Measurements from ENCODE around the gene CENPF.

CENPF gene

GRCh38 chr1:214632091-214632490 is 29.1 kb downstream of the CENPF start:
- Mint-ChIP-seq H3K4me1 (peaks cover 13% of the 10 kb centered on the region), H3K36me3 (peaks cover 41% of the 10 kb centered on the region), H3K4me3 (no peak overlapping the region), H3K27ac (peak overlapping the region; percentile 63), H3K9me3 (no peaks in the 10 kb centered on the region)
- no peak for DNase-seq (ENCODE audit: low spot score in 2 of 2)
- ATAC-seq, result no peak

- no peak for ATAC-seq
- Mint-ChIP-seq H3K4me3 (no peak overlapping the region), H3K27ac (no peak overlapping the region), H3K9me3 (no peaks in the 10 kb centered on the region), H3K36me3 (peaks cover 54% of the 10 kb centered on the region), H3K4me1 (peaks cover 13% of the 10 kb centered on the region)
- DNase-seq (ENCODE audit: low spot score in 2 of 2), result no peak
Measured at GRCh38 chr1:214633686-214634085, 30.7 kb downstream of the CENPF start.

- Mint-ChIP-seq H3K27ac (no peak overlapping the region), H3K36me3 (peaks cover 50% of the 10 kb centered on the region), H3K4me1 (peaks cover 13% of the 10 kb centered on the region), H3K4me3 (no peak overlapping the region), H3K9me3 (no peaks in the 10 kb centered on the region)
- ATAC-seq, result peak; percentile 62
- no peak for DNase-seq (ENCODE audit: low spot score in 2 of 2)
Measured at GRCh38 chr1:214634267-214634666, 31.3 kb downstream of the CENPF start.

- peaks cover 44% of the 10 kb centered on the region for H3K36me3 Mint-ChIP-seq
- peaks cover 13% of the 10 kb centered on the region for H3K4me1 Mint-ChIP-seq
- H3K9me3 Mint-ChIP-seq, result no peaks in the 10 kb centered on the region
- ATAC-seq (no peak), DNase-seq (ENCODE audit: low spot score in 2 of 2) (no peak)
- no peak overlapping the region for H3K4me3 Mint-ChIP-seq
- H3K27ac Mint-ChIP-seq, result no peak overlapping the region
Measured at GRCh38 chr1:214635086-214635485, 32.1 kb downstream of the CENPF start.

GRCh38 chr1:214635506-214635905 is 32.5 kb downstream of the CENPF start:
- Mint-ChIP-seq H3K4me3 (no peak overlapping the region), H3K27ac (no peak overlapping the region), H3K9me3 (no peaks in the 10 kb centered on the region), H3K36me3 (peaks cover 39% of the 10 kb centered on the region), H3K4me1 (peaks cover 13% of the 10 kb centered on the region)
- ATAC-seq (no peak), DNase-seq (ENCODE audit: low spot score in 2 of 2) (no peak)

- DNase-seq (ENCODE audit: low spot score in 2 of 2) (no peak), ATAC-seq (no peak)
- H3K4me3 Mint-ChIP-seq, result no peak overlapping the region
- H3K27ac Mint-ChIP-seq, result no peak overlapping the region
- H3K4me1 Mint-ChIP-seq, result peaks cover 13% of the 10 kb centered on the region
- H3K9me3 Mint-ChIP-seq, result no peaks in the 10 kb centered on the region
- peaks cover 38% of the 10 kb centered on the region for H3K36me3 Mint-ChIP-seq
Measured at GRCh38 chr1:214636436-214636835, 33.4 kb downstream of the CENPF start.

GRCh38 chr1:214637125-214637524 is 34.1 kb downstream of the CENPF start:
- no peak overlapping the region for H3K4me3 Mint-ChIP-seq
- ATAC-seq (no peak), DNase-seq (ENCODE audit: low spot score in 2 of 2) (no peak)
- H3K4me1 Mint-ChIP-seq, result peaks cover 9% of the 10 kb centered on the region
- peaks cover 36% of the 10 kb centered on the region for H3K36me3 Mint-ChIP-seq
- no peak overlapping the region for H3K27ac Mint-ChIP-seq
- no peaks in the 10 kb centered on the region for H3K9me3 Mint-ChIP-seq

- no peak overlapping the region for H3K4me3 Mint-ChIP-seq
- H3K4me1 Mint-ChIP-seq, result peaks cover 5% of the 10 kb centered on the region
- ATAC-seq (no peak), DNase-seq (ENCODE audit: low spot score in 2 of 2) (no peak)
- H3K9me3 Mint-ChIP-seq, result no peaks in the 10 kb centered on the region
- no peak overlapping the region for H3K27ac Mint-ChIP-seq
- peaks cover 28% of the 10 kb centered on the region for H3K36me3 Mint-ChIP-seq
Measured at GRCh38 chr1:214637722-214638458, 34.9 kb downstream of the CENPF start.

GRCh38 chr1:214638459-214638807 is 35.4 kb downstream of the CENPF start:
- no peak overlapping the region for H3K27ac Mint-ChIP-seq
- ATAC-seq, result no peak
- H3K9me3 Mint-ChIP-seq, result no peaks in the 10 kb centered on the region
- H3K4me1 Mint-ChIP-seq, result peaks cover 5% of the 10 kb centered on the region
- no peak for DNase-seq (ENCODE audit: low spot score in 2 of 2)
- peaks cover 23% of the 10 kb centered on the region for H3K36me3 Mint-ChIP-seq
- no peak overlapping the region for H3K4me3 Mint-ChIP-seq

- Mint-ChIP-seq H3K4me1 (peaks cover under 1% of the 10 kb centered on the region), H3K27ac (no peak overlapping the region), H3K36me3 (peaks cover 17% of the 10 kb centered on the region), H3K9me3 (no peaks in the 10 kb centered on the region), H3K4me3 (no peak overlapping the region)
- DNase-seq (ENCODE audit: low spot score in 2 of 2) (no peak), ATAC-seq (no peak)
Measured at GRCh38 chr1:214638997-214639396, 36.0 kb downstream of the CENPF start.

- ATAC-seq (no peak), DNase-seq (ENCODE audit: low spot score in 2 of 2) (no peak)
- Mint-ChIP-seq H3K4me3 (no peak overlapping the region), H3K36me3 (peaks cover 17% of the 10 kb centered on the region), H3K9me3 (no peaks in the 10 kb centered on the region), H3K27ac (no peak overlapping the region), H3K4me1 (no peaks in the 10 kb centered on the region)
Measured at GRCh38 chr1:214640431-214641213, 37.6 kb downstream of the CENPF start.

- Mint-ChIP-seq H3K9me3 (no peaks in the 10 kb centered on the region), H3K27ac (no peak overlapping the region), H3K4me3 (no peak overlapping the region), H3K4me1 (no peaks in the 10 kb centered on the region), H3K36me3 (peaks cover 17% of the 10 kb centered on the region)
- DNase-seq (ENCODE audit: low spot score in 2 of 2) (no peak), ATAC-seq (no peak)
Measured at GRCh38 chr1:214641214-214641895, 38.4 kb downstream of the CENPF start.

- no peak for ATAC-seq
- DNase-seq (ENCODE audit: low spot score in 2 of 2), result no peak
- Mint-ChIP-seq H3K36me3 (peaks cover 8% of the 10 kb centered on the region), H3K4me3 (no peak overlapping the region), H3K4me1 (no peaks in the 10 kb centered on the region), H3K27ac (no peak overlapping the region), H3K9me3 (no peaks in the 10 kb centered on the region)
Measured at GRCh38 chr1:214643030-214643429, 40.0 kb downstream of the CENPF start.

GRCh38 chr1:214645712-214646111 is 42.7 kb downstream of the CENPF start:
- Mint-ChIP-seq H3K27ac (no peak overlapping the region), H3K9me3 (no peaks in the 10 kb centered on the region), H3K36me3 (no peaks in the 10 kb centered on the region), H3K4me3 (no peak overlapping the region), H3K4me1 (no peaks in the 10 kb centered on the region)
- ATAC-seq (no peak), DNase-seq (ENCODE audit: low spot score in 2 of 2) (no peak)

- DNase-seq (ENCODE audit: low spot score in 2 of 2) (no peak), ATAC-seq (no peak)
- peaks cover 9% of the 10 kb centered on the region for H3K36me3 Mint-ChIP-seq
- no peaks in the 10 kb centered on the region for H3K4me1 Mint-ChIP-seq
- H3K9me3 Mint-ChIP-seq, result no peaks in the 10 kb centered on the region
- H3K27ac Mint-ChIP-seq, result no peak overlapping the region
- no peak overlapping the region for H3K4me3 Mint-ChIP-seq
Measured at GRCh38 chr1:214648801-214649200, 45.8 kb downstream of the CENPF start.

GRCh38 chr1:214649607-214650006 is 46.6 kb downstream of the CENPF start:
- H3K27ac Mint-ChIP-seq, result no peak overlapping the region
- ATAC-seq (no peak), DNase-seq (ENCODE audit: low spot score in 2 of 2) (no peak)
- H3K36me3 Mint-ChIP-seq, result peaks cover 9% of the 10 kb centered on the region
- no peaks in the 10 kb centered on the region for H3K9me3 Mint-ChIP-seq
- H3K4me3 Mint-ChIP-seq, result no peak overlapping the region
- H3K4me1 Mint-ChIP-seq, result no peaks in the 10 kb centered on the region

Measured in stimulated activated effector memory CD8-positive, alpha-beta T cell treated with anti-CD3 and anti-CD28 coated beads, Interleukin-12 subunit alpha, Interleukin-12 subunit beta, amount 100 ng/mL, for 72 hours (primary cell).